Measurements from ENCODE around the gene FHIT.

The FHIT gene

DNA sequence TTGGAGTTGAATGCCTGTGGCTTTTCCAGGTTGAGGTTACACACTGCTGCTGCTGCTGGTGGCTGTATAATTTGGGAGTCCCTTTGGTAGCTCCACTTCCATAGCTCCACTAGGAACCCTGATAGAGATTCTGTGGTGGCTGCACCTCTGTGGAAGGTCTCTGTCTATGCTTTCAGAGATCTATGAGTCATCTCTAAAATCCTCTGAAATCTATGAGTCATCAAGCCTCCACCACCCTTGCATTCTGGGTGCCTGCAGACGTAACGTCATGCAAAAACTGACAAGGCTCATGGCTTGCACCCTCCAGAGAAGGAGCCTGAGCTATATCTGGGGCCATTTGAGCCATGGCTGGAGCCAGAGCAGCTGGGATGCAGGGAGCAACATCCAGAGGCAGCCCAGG lies 1164.4 kb downstream of the FHIT start:
- DNase-seq (ENCODE audit: low read depth in 3 of 3, low spot score in 1 of 3), result peak in 1 of 3 donors; percentile 6

DNA sequence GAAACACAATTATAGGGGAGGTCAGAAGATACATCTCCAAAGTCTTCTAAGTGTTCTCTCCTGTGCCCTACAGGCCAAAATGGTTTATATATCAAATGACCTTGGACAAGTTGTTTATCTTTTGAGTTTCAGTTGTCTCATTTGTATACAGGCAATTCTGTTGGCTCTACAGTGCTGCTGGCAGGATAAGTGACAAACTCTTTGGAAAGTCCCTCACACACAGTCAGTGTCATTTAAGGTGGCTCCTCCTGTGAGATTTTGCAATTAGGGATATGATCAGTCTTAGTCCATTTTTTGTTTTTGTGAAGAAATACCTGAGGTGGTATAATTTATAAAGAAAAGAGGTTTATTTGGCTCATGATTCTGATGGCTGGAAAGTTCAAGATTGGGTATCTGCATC lies 1165.6 kb downstream of the FHIT start:
- DNase-seq (ENCODE audit: low read depth in 3 of 3, low spot score in 1 of 3), result no peak

DNA sequence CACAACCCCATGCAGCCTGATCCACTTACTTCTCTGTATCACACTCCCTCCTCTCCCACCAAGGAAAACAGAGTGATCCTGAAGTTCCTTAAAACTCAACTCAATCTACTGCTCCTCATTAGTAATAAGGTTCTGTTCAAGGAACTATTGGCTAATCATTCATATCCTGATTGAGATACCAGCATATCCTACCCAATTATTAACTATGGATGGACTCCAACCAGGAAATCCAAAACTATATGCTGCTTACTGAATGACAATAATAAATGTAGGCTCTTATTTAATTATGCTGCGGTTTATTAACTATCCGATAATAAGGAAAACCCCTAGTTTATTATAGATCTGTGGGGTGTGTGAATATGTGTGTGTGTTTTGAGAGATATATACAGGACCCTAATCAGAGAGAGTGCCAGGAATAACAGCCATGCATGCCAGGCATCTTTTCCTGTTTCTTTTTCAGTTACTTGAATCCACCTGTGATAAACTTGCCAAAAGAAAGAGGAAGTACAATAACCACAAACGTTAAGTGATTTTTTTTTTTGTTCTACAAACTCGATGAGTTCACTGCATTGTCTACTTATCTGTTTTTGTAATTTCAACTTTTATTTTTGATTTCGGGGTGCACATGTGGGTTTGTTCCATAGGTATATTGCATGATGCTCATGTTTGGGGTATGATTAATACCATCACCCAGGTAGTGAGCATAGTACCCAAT lies 1169.7 kb downstream of the FHIT start:
- no peak for DNase-seq (ENCODE audit: low read depth in 3 of 3, low spot score in 1 of 3)

DNA sequence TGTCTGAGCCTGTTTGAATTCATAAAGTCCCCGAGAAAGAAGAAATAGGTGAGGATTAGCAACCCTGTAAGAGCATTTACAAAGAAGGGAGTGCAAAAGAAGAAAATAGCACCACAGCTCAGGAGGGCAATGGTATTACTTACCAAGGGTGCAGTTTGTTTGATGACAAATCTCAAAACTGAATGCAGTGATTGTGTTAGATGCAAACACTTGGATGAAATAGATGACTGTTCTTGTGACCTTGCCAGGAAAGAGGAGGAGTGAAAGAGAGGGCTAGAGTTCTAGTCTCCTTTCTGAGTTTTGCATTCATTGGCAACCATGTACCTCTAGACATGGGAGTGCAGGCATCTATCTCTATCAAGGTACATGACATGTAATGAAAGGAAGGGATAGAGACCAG lies 1170.6 kb downstream of the FHIT start:
- DNase-seq (ENCODE audit: low read depth in 3 of 3, low spot score in 1 of 3), result no peak

DNA sequence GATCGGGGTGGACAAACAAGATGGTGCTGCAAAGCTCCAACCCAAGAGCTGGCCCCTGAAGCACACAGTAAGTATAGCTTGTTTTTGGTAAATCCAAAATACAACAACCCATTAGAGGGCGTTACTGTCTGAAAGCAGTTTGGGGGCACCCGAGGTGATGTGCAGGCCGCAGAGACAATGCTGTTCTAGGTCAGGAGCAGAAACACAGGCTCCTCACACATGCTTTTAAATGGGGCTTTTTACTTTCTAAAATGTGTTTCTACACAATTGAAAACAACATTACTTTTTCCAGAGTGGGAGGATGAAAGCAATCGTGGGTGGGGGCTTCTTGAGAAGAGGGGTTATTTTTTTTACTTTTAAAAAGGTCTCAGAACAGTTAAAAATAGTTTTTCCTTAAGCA lies 1172.2 kb downstream of the FHIT start:
- peak in 1 of 3 donors; percentile 10 for DNase-seq (ENCODE audit: low read depth in 3 of 3, low spot score in 1 of 3)

DNA sequence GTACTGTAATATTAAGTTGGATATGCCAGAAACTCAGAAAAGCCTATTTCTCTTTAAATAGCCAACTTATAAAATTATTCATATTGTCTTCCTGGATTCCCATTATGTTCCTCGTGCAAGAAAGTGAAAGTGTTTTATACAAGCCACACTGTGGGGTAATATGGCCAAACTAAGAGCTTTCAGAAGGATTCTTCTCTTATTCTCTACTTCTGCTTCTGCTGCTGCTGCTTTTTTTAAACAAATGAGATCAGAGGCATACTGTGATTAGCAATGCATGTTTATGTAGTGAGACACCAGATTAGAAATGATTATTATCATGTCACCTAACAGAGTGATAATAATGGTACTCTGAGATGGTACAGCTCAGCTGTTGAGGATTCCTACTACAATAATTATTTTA lies 1174.9 kb downstream of the FHIT start:
- DNase-seq (ENCODE audit: low read depth in 3 of 3, low spot score in 1 of 3), result no peak

DNA sequence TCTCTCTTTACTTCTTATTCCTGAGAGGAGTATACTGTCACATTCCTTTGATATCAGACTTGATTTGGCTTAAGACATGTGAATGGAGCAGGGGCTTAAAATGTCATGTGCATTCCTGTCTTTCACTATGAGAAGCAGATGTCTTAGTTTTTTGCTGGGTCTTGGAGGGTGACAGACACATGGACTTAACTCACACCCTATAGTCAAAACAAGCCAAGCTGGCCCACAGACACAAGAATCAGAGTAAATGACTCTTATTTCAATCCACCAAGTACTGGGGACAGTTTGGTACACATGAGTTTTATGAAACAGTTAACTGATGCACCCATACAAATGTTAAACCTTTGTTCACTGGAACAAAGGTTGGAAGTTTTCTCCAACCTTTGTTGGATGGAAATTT lies 1177.3 kb downstream of the FHIT start:
- no peak for DNase-seq (ENCODE audit: low read depth in 3 of 3, low spot score in 1 of 3)

DNA sequence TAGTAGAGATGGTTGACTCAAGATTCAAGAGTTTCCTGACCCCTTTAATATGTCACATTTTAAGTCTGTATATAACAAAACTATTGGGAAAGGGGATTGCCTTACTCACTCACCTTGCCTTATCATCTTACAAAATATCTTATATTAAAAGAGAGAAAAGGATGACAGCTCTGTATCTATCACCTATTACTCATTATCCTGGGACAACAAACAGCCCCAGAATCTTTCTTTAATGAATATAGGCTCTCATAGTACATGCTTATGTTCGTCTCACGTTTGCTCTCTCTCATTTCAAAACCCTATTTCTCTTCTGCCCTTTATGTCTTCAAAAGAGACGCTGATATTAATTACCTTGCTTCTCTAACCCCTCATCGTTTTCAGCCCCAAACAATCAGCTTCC lies 1178.0 kb downstream of the FHIT start:
- no peak for DNase-seq (ENCODE audit: low read depth in 3 of 3, low spot score in 1 of 3)

DNA sequence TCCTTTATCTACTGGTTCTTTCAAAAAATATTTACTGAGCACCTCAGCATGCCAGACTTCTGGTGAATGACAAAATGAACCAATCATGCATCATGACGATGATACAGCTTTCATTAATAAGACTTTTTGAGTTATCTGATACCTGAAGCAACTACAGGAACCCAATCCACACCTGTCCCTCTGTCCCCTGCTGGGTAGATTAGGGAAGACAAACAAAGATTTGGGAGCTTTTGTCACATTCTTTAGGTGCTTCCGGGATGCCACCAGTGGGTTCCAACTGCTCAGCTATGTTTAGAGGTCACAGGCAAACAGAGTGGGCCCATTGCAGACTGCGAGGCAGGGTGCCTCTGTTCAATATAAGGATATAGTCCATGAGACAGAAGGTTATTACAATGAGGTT lies 1180.9 kb downstream of the FHIT start:
- no peak for DNase-seq (ENCODE audit: low read depth in 3 of 3, low spot score in 1 of 3)

DNA sequence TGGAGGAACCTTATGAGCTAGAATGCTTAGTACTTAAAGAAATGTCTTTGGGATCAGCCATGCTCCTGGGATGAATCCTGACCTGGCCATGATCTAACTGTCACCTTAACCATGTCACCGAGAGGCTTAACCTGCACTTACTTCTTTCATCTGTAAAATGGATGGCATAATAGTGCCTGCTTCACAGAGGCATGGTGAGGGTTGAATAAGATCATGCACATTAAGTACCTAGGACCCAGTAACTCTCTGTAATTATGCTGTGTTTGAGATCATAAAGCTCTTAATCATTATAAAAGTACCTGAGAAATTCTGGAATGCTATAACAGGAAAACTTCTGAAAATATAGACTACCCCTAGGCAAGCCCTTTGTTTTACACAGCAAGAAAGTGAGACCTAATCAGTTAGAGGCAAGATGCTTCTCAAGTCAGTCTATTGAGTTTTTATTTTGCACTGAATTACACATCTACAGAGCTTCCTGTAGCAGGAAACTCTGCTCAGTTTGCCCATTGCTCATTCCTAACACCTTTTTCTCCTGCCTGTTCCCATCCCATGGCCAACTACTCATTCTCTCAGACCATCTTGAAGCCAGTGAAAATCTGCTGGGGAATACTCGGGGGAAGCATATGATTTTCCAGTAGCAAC lies 1185.9 kb downstream of the FHIT start:
- no peak for DNase-seq (ENCODE audit: low read depth in 3 of 3, low spot score in 1 of 3)

DNA sequence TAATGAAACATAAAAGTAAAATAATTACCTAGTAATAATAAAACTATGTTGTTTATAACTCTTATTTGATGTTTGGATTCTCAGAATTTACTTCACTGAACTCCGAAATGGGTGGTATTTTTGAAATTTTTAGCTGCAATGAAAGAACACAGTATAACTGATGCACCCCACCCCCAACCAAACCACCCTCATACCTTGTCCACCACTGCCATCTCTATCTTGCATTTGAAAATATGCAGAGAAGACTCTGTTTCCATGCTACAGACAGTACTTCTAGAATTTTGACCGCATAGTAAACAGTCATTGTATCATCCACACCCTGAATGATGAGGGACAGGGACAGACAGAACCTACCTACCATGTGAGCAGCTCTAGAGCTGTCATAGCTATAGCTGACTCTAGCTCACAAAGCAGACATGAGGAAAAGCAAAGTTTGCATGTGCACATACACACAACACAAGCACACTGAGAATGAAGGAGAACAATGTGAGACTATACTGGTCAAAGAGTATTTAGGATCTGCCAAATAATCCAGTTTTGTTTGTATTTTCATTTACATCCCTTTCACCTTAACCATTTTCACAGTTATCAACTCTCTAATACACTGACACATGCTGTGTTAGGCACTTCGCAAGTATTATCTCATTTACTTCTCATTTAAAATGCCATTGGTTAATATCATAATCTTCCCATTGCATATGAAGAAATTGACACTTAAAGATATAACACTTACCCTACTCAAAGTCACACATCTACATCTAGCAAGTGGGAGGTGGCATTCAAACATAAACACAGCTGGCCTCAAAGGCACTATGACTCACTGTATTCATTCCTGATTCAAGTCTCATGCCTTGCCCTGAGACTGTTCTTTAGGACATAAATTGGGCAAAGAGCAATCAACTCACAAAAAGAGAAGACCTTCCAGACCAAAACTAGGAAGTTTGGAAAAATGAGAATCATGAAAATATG lies 1186.8 kb downstream of the FHIT start:
- no peak for DNase-seq (ENCODE audit: low read depth in 3 of 3, low spot score in 1 of 3)

DNA sequence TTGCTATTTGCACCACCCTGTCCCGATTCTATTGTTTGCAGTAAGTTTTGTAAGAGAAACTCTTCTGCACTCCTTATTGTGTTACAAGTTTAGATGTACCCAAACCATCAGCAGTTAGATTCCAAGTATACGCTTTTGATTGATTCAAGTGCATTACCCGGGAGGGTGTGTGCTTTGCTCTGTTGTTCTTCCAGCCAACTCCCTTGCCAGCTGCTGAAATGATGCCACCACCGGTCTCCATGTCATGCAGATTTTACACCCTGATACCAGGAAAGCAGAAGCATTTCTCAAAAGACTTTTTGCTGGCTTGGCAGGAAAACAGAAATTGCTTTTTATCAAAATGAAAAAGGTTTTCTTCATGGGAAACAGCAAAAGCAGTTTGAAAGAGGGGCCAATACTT lies 1194.8 kb downstream of the FHIT start:
- DNase-seq (ENCODE audit: low read depth in 3 of 3, low spot score in 1 of 3), result no peak

DNA sequence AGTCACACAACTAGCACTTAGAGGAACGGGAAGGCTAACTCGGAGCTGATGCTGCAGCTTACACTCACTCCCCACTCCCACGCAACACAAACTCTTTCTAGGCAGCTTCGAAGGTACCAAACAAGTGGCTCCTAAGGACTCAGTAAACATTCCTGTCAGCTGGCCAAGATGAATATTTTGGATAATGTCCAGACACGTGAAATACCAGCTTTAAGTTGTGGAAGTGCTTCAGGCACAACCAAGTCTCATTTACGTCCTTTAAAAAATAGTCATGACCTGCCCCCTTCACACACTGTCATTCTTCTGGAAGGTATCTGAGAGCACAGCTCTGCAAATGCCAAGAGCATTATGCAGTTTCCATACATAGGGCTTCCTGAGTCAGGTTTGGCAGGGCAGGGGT lies 1195.5 kb downstream of the FHIT start:
- no peak for DNase-seq (ENCODE audit: low read depth in 3 of 3, low spot score in 1 of 3)

DNA sequence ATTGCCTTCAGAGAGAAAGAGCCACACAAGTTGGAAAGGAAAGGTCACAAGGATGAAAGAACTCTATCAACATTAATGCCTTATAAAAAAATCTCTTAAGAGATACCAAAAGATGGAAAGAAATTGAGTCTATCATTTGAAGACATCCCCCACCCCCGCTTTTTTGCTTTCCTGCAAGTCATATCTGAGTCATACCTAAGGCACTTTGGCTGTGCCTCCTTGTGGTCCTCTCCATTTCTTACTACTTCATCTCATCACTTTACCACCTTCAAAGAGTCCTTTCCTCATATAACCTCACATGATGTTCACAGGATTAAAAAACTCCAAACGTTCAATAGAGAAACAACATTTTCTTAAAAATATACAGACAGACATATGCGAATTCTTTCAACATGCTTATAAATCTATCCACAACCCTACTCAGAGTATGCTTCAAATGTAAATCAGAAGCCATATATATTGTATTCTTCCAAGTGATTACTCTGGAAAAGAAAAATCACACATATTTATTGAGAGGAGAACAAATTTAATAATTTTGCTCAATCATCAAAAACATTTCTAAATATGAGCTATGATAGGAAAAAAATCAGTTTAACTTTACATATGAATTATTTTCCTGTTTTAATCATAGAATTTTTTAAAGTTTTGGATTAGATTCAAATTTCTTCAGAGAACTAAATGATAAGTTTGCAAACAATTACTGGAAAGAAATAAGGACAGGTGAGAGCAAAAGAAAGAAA lies 1197.6 kb downstream of the FHIT start:
- DNase-seq (ENCODE audit: low read depth in 3 of 3, low spot score in 1 of 3), result no peak

DNA sequence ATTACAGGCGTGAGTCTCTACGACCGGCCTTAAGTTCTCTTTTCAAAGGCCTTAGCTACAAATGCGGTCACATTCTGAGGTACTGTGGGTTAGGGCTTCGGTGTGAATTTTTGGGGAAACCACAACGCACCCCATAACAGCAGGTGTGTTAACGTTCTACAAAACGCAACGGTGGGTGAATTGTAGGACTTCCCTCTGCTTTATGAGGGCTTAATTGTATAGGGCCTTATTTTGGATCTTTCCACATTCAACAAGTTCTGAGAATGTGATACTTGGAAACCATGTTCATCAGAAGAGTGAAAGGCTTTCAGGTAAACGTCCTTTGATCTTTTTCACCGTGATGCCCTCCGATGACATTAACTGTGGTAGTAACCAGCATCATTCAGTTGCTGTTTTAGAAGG lies 1202.8 kb downstream of the FHIT start:
- DNase-seq (ENCODE audit: low read depth in 3 of 3, low spot score in 1 of 3), result no peak

DNA sequence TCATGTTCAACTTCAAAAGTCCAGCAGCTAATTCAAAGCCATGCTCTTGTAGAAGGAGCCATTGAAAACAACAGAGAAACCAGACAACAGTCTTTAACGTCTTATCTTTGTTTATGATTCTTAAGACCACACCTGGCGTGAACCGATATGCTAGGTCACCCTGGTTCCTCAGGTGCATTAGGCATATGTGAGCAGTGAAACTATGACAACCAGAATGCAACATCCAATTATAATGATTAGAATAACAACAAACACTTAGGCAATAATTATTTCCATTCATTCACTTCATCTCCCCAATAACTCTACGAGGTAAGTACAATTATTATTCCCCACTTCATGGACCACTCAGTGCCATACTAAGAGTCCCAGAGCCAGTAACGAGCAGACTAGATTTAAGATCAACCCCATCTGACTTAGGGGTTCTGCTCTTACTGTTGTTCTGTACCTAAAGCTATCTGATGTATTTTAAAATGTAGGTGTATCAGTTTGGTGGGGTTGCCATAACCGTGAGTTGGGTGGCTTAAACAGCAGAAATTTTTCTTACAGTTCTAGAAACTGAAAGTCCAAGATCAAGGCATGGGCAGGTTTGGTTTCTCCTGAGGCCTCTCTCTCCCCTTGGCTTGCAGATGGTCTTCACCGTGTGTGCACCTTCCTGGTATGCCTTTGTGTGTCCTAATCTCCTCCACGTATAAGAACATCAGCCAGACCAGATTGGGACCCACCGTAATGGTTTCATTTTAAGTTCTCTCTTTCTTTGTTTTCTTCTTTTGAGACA lies 1203.6 kb downstream of the FHIT start:
- no peak for DNase-seq (ENCODE audit: low read depth in 3 of 3, low spot score in 1 of 3)

DNA sequence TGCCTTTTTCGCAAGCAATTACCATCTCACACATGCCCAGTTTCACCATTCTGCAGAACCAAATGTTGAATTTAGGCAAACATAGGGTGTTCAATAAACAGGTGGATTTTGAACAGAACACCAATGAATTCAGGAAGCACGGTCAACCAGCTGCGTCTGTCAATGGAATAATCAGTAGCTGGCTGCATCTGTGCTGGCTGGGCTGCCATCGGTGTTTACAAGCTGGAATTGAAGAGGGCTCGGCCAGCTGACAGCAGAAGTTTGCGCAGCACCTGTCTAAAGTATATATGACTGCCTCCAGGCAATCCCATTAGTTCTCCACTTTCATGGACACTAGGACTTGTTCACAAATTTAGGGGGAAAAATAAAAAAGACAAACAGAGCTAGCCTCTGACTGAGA lies 1205.0 kb downstream of the FHIT start:
- no peak for DNase-seq (ENCODE audit: low read depth in 3 of 3, low spot score in 1 of 3)

DNA sequence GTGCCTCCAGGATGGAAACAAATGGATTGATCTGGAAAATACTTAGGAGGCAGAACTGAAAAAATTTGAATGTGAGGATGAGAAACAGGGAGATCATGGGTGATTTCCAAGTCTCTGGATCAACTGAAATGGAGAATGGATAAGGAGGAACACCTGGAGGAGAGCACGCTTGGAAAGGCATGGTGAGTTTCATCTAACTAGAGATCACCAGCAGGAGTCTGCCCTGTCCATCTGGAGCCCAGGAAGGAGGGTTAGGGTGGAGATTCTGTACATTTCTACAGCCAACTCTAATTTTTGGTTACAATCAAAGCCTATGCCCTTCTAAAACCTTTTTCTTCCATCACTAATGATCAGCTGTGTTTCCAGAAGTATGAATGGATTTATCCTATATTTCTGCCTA lies 1205.6 kb downstream of the FHIT start:
- no peak for DNase-seq (ENCODE audit: low read depth in 3 of 3, low spot score in 1 of 3)

DNA sequence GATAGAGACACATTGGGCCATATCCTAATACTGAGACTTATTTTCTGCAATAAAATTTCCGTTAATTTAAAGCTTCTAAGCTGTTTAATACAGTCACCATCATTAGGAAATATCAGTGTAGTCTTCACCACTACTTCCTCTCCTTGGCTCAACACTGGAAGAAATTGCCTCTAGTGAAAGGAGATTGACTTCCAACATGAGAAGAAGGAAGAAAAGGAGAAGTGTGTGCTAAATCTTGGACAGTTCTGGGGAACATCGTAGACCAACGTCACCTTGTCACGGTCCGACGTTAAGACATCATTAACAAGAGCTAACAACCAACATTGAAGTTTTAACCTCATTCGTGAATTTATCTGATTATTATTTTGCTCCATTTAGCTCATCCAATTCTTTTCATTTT lies 1214.4 kb downstream of the FHIT start:
- DNase-seq (ENCODE audit: low read depth in 3 of 3, low spot score in 1 of 3), result no peak

DNA sequence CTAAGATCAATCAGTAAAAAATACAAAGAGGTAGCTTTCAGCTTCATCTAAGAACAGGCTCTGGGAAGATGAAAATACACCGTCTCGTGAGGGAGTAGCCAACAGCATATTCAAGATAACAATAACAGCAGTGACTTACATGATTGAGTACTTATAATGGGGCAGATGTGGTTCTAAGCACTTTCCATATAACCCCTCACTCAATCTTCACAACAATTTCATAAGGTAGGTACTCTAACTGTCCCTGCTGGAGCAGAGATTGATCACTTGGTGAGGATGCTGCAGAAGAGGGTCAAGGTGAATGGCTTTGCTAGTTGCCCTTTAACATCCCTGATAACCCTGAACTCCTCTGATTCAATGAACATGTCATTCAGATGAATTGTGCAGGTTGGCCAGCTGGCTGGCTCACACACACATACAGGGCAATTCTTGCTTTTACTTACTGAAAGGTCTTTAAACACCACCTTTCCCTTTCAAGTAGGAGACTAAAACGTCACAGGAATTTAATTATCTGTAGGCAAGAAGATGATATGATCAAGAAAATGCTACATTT lies 1217.3 kb downstream of the FHIT start:
- DNase-seq (ENCODE audit: low read depth in 3 of 3, low spot score in 1 of 3), result no peak
